ENCODE data around the gene HSPA12B.

The HSPA12B gene

GRCh38 chr20:3795511-3796468 is 63.3 kb downstream of the HSPA12B start, which contains the start of gene CDC25B:
TSS of gene CDC25B (plus strand) at chr20:3796310. CDS start at chr20:3796532, 222 bp downstream.
- peak; percentile 95 for ATAC-seq

GRCh38 chr20:3796477-3797225 is 64.2 kb downstream of the HSPA12B start:
- ATAC-seq: peak; percentile 4
- TF ChIP-seq OSR1 (CRISPR knock-in tag; IDR thresholded peaks at IDR 0.05) (no peak), BACH2 (CRISPR knock-in tag; IDR thresholded peaks at IDR 0.05; ENCODE audit: borderline replicate concordance) (no peak), CSDC2 (CRISPR knock-in tag; IDR thresholded peaks at IDR 0.05) (no peak), ARNTL (CRISPR knock-in tag; IDR thresholded peaks at IDR 0.05; ENCODE audit: borderline replicate concordance, low read depth) (no peak), ZNF70 (CRISPR knock-in tag; IDR thresholded peaks at IDR 0.05) (no peak), POU6F1 (CRISPR knock-in tag; IDR thresholded peaks at IDR 0.05; ENCODE audit: borderline replicate concordance, low read depth) (no peak), ZNF8 (CRISPR knock-in tag; IDR thresholded peaks at IDR 0.05) (no peak), ISL1 (CRISPR knock-in tag; IDR thresholded peaks at IDR 0.05) (no peak), PATZ1 (CRISPR knock-in tag; IDR thresholded peaks at IDR 0.05; ENCODE audit: borderline replicate concordance) (no peak), ESRRG (CRISPR knock-in tag; IDR thresholded peaks at IDR 0.05) (no peak), ZNF565 (CRISPR knock-in tag; conservative IDR thresholded peaks at IDR 0.05; ENCODE audit: low read depth) (no peak), TCF4 (CRISPR knock-in tag; IDR thresholded peaks at IDR 0.05; ENCODE audit: borderline replicate concordance) (no peak), GLIS3 (CRISPR knock-in tag; IDR thresholded peaks at IDR 0.05) (no peak), SNAI2 (CRISPR knock-in tag; IDR thresholded peaks at IDR 0.05) (no peak), PPARA (CRISPR knock-in tag; IDR thresholded peaks at IDR 0.05; ENCODE audit: borderline replicate concordance) (no peak)

More at GRCh38 chr20:3795511-3796468, 63.3 kb downstream of the HSPA12B start, which contains the start of gene CDC25B:
- 0 out of 2 replicates have a peak, but pooled peaks have one; percentile 49 for TF ChIP-seq POU6F1 (CRISPR knock-in tag; IDR thresholded peaks at IDR 0.05; ENCODE audit: borderline replicate concordance, low read depth)
- TF ChIP-seq ZFP3 (CRISPR knock-in tag; IDR thresholded peaks at IDR 0.05): peak; percentile 70
- 0 out of 2 replicates have a peak, but pooled peaks have one; percentile 21 for TF ChIP-seq ESRRG (CRISPR knock-in tag; IDR thresholded peaks at IDR 0.05)
- 0 out of 2 replicates have a peak, but pooled peaks have one; percentile 63 for TF ChIP-seq TSHZ2 (CRISPR knock-in tag; IDR thresholded peaks at IDR 0.05)
- no peak for TF ChIP-seq ZNF565 (CRISPR knock-in tag; conservative IDR thresholded peaks at IDR 0.05; ENCODE audit: low read depth)
- TF ChIP-seq ZC3H10 (CRISPR knock-in tag; IDR thresholded peaks at IDR 0.05): no peak
- TF ChIP-seq TCF4 (CRISPR knock-in tag; IDR thresholded peaks at IDR 0.05; ENCODE audit: borderline replicate concordance): peak; percentile 37; the same call in 1 of the 2 replicates
- peak; percentile 14; the same call in 1 of the 2 replicates for TF ChIP-seq CSRNP3 (CRISPR knock-in tag; IDR thresholded peaks at IDR 0.05)
- no peak for TF ChIP-seq PPARA (CRISPR knock-in tag; IDR thresholded peaks at IDR 0.05; ENCODE audit: borderline replicate concordance)

Data from SK-N-SH treated with all-trans-retinoic acid at 6 μM for 48 hours (cell line).